ENCODE data around the gene GRPEL1. TPM values are rescaled to one million over a fixed set of nuclear protein-coding genes. Genes with fewer than 3 reads are reported as not detected.

GRPEL1 gene
- total RNA-seq, 1 experiment from 2014 or later = 47.3 TPM

- peaks cover 32% of the 10 kb centered on the region for H3K36me3 Mint-ChIP-seq (ENCODE audit: insufficient read depth, unreplicated experiment)
- H3K27me3 ChIP-seq (replicated peaks; ENCODE audit: control insufficient read depth, insufficient read depth, low read length) = no peaks in the 10 kb centered on the region
- ChIA-PET CTCF (no interaction called here), POLR2A (no interaction called here)
- no TSS peak for BruUV-seq (replicated peaks)
- H3K4me3 Mint-ChIP-seq (ENCODE audit: unreplicated experiment) = no peak overlapping the region
- DNase-seq = no peak
- no peak for TF ChIP-seq CTCF (IDR thresholded peaks at IDR 0.05; ENCODE audit: insufficient read depth in 1 of 2, low read depth in 1 of 2, low read length in 1 of 2, severe bottlenecking in 1 of 2, unreplicated experiment in 1 of 2)
- H3K4me1 Mint-ChIP-seq (ENCODE audit: low read depth, unreplicated experiment) = no peaks in the 10 kb centered on the region
- no peak overlapping the region for H3K4me3 ChIP-seq (ENCODE audit: low read depth, low read length)
- H3K27me3 Mint-ChIP-seq (ENCODE audit: insufficient read depth, unreplicated experiment) = no peaks in the 10 kb centered on the region
- no peaks in the 10 kb centered on the region for H3K4me1 ChIP-seq
- H3K9me3 ChIP-seq = no peaks in the 10 kb centered on the region
- intact Hi-C loops (cut with micrococcal nuclease; ENCODE audit: unreplicated experiment) = no loop called here
- H3K9me3 Mint-ChIP-seq (ENCODE audit: unreplicated experiment) = no peaks in the 10 kb centered on the region
- no peak overlapping the region for H3K27ac Mint-ChIP-seq (ENCODE audit: unreplicated experiment)
- H3K36me3 ChIP-seq (ENCODE audit: control insufficient read depth, insufficient read depth, low read length) = no peaks in the 10 kb centered on the region; the same call in 1 of the 2 replicates
These were observed 14.7 kb downstream of the GRPEL1 start for GRCh38 chr4:7052923-7053715.

- intact Hi-C loops (cut with micrococcal nuclease; ENCODE audit: unreplicated experiment) = no loop called here
- Mint-ChIP-seq H3K36me3 (ENCODE audit: insufficient read depth, unreplicated experiment) (peaks cover 23% of the 10 kb centered on the region), H3K27ac (ENCODE audit: unreplicated experiment) (no peak overlapping the region), H3K9me3 (ENCODE audit: unreplicated experiment) (no peaks in the 10 kb centered on the region), H3K4me1 (ENCODE audit: low read depth, unreplicated experiment) (no peaks in the 10 kb centered on the region), H3K27me3 (ENCODE audit: insufficient read depth, unreplicated experiment) (no peaks in the 10 kb centered on the region), H3K4me3 (ENCODE audit: unreplicated experiment) (no peak overlapping the region)
- Histone ChIP-seq H3K36me3 (ENCODE audit: control insufficient read depth, insufficient read depth, low read length) (no peaks in the 10 kb centered on the region; the same call in 1 of the 2 replicates), H3K4me1 (no peaks in the 10 kb centered on the region), H3K9me3 (no peaks in the 10 kb centered on the region), H3K27me3 (replicated peaks; ENCODE audit: control insufficient read depth, insufficient read depth, low read length) (no peaks in the 10 kb centered on the region), H3K4me3 (ENCODE audit: low read depth, low read length) (no peak overlapping the region)
- BruUV-seq (replicated peaks) = no TSS peak
- TF ChIP-seq CTCF (IDR thresholded peaks at IDR 0.05; ENCODE audit: insufficient read depth in 1 of 2, low read depth in 1 of 2, low read length in 1 of 2, severe bottlenecking in 1 of 2, unreplicated experiment in 1 of 2) = no peak
- ChIA-PET POLR2A (no interaction called here), CTCF (no interaction called here)
- no peak for DNase-seq
These were observed 15.6 kb downstream of the GRPEL1 start for GRCh38 chr4:7052313-7052712.

GRCh38 chr4:7051905-7052304 is 16.0 kb downstream of the GRPEL1 start:
- POLR2A ChIA-PET = no interaction called here
- Histone ChIP-seq H3K36me3 (ENCODE audit: control insufficient read depth, insufficient read depth, low read length) (no peaks in the 10 kb centered on the region; the same call in 1 of the 2 replicates), H3K27me3 (replicated peaks; ENCODE audit: control insufficient read depth, insufficient read depth, low read length) (no peaks in the 10 kb centered on the region), H3K9me3 (no peaks in the 10 kb centered on the region), H3K4me1 (no peaks in the 10 kb centered on the region), H3K4me3 (ENCODE audit: low read depth, low read length) (no peak overlapping the region)
- no peaks in the 10 kb centered on the region for H3K4me1 Mint-ChIP-seq (ENCODE audit: low read depth, unreplicated experiment)
- TF ChIP-seq CTCF (IDR thresholded peaks at IDR 0.05; ENCODE audit: insufficient read depth in 1 of 2, low read depth in 1 of 2, low read length in 1 of 2, severe bottlenecking in 1 of 2, unreplicated experiment in 1 of 2) = no peak
- no peak for DNase-seq
- no TSS peak for BruUV-seq (replicated peaks)
- no peak overlapping the region for H3K27ac Mint-ChIP-seq (ENCODE audit: unreplicated experiment)
- CTCF ChIA-PET = no interaction called here
- H3K27me3 Mint-ChIP-seq (ENCODE audit: insufficient read depth, unreplicated experiment) = no peaks in the 10 kb centered on the region
- H3K9me3 Mint-ChIP-seq (ENCODE audit: unreplicated experiment) = no peaks in the 10 kb centered on the region
- intact Hi-C loops (cut with micrococcal nuclease; ENCODE audit: unreplicated experiment) = no loop called here
- H3K4me3 Mint-ChIP-seq (ENCODE audit: unreplicated experiment) = no peak overlapping the region
- peaks cover 21% of the 10 kb centered on the region for H3K36me3 Mint-ChIP-seq (ENCODE audit: insufficient read depth, unreplicated experiment)

All from Caco-2 (cell line).